CD14-positive monocyte (primary cell): Measurements from ENCODE around the gene CDK17. TPM values are rescaled to one million over a fixed set of nuclear protein-coding genes. Genes with fewer than 3 reads are reported as not detected.

Source experiments
- DNase-seq, 3 donors: peaks; one replicate each; pipeline ENCODE4 v3.0.0-alpha.2; 2011 to 2022
- H2AFZ ChIP-seq: 2 replicates; pipeline ENCODE4 v1.6.0; 2012; ENCODE audit warnings: mild to moderate bottlenecking, low read depth, low read length, inconsistent platforms; ENCODE audit not compliant: insufficient read depth, poor library complexity, severe bottlenecking
- H3K27ac ChIP-seq, 2 donors: 1 replicate in 1 of 2; 2 replicates in 1 of 2; pipeline ENCODE4 v1.5.1; 2012 to 2013; ENCODE audit warnings: low read length in 2 of 2, control low read depth in 1 of 2, inconsistent platforms in 1 of 2, low read depth in 1 of 2, mild to moderate bottlenecking in 1 of 2
- H3K27me3 ChIP-seq, 2 donors: one replicate each; pipeline versions ENCODE4 v1.6.0 to v1.6.1; 2011 to 2013; ENCODE audit warnings: low read length in 2 of 2; ENCODE audit not compliant: control insufficient read depth in 2 of 2, insufficient read depth in 2 of 2
- H3K36me3 ChIP-seq, 2 donors: replicated peaks in 1 of 2; 1 replicate in 1 of 2; 2 replicates in 1 of 2; pipeline versions ENCODE4 v1.5.1 to v1.6.1; 2012 to 2013; ENCODE audit warnings: low read length in 2 of 2, control low read depth in 1 of 2, inconsistent platforms in 1 of 2, mild to moderate bottlenecking in 1 of 2; ENCODE audit not compliant: insufficient read depth in 2 of 2, control insufficient read depth in 1 of 2
- H3K4me1 ChIP-seq, 2 donors: 1 replicate in 1 of 2; 2 replicates in 1 of 2; pipeline versions ENCODE4 v1.5.1 to v1.6.1; 2012 to 2013; ENCODE audit warnings: low read length in 2 of 2, control low read depth in 1 of 2, inconsistent platforms in 1 of 2, mild to moderate bottlenecking in 1 of 2, moderate library complexity in 1 of 2; ENCODE audit not compliant: insufficient read depth in 2 of 2, control insufficient read depth in 1 of 2
- H3K4me2 ChIP-seq: replicated peaks from 2 replicates; pipeline ENCODE3; 2012; ENCODE audit warnings: low read length, moderate library complexity, mild to moderate bottlenecking; ENCODE audit not compliant: poor library complexity, severe bottlenecking; ENCODE audit errors: extremely low read depth
- H3K4me3 ChIP-seq, 3 experiments: fragments of 200-600 bp in 1 of 3; sonication (generic) in 1 of 3; replicated peaks in 1 of 3; 1 replicate in 2 of 3; 2 replicates in 1 of 3; pipeline ENCODE4 v1.5.1; 2011 to 2013; ENCODE audit warnings: low read length in 3 of 3, mild to moderate bottlenecking in 3 of 3, control low read depth in 2 of 3, low read depth in 2 of 3, inconsistent platforms in 1 of 3, moderate library complexity in 1 of 3
- H3K79me2 ChIP-seq: 2 replicates; pipeline ENCODE4 v1.6.0; 2012; ENCODE audit warnings: mild to moderate bottlenecking, control low read depth, inconsistent platforms, low read length, moderate library complexity; ENCODE audit not compliant: insufficient read depth
- H3K9ac ChIP-seq: 2 replicates; pipeline ENCODE4 v1.6.0; 2017; ENCODE audit warnings: low read length, mild to moderate bottlenecking; ENCODE audit not compliant: insufficient read depth, poor library complexity, severe bottlenecking
- H3K9me3 ChIP-seq, 2 donors: replicated peaks in 1 of 2; 1 replicate in 1 of 2; 2 replicates in 1 of 2; pipeline versions ENCODE4 v1.5.1 to v1.6.1; 2012 to 2013; ENCODE audit warnings: low read length in 2 of 2, control low read depth in 1 of 2; ENCODE audit not compliant: control insufficient read depth in 1 of 2, insufficient read depth in 1 of 2
- H4K20me1 ChIP-seq: 2 replicates; pipeline ENCODE4 v1.6.0; 2012; ENCODE audit warnings: mild to moderate bottlenecking, low read length, control low read depth, moderate library complexity; ENCODE audit not compliant: insufficient read depth
- H3K27ac Mint-ChIP-seq, 7 donors: one replicate each; pipeline ENCODE4 v1.8.0; 2020; ENCODE audit warnings: mild to moderate bottlenecking in 7 of 7, mixed read lengths in 7 of 7, moderate library complexity in 6 of 7, inconsistent platforms in 2 of 7
- H3K27me3 Mint-ChIP-seq, 3 donors: one replicate each; pipeline ENCODE4 v1.8.0; 2021 to 2022; ENCODE audit warnings: low read depth in 3 of 3, mild to moderate bottlenecking in 3 of 3, mixed read lengths in 3 of 3, moderate library complexity in 3 of 3, inconsistent platforms in 1 of 3
- H3K36me3 Mint-ChIP-seq, 2 donors: one replicate each; pipeline ENCODE4 v1.8.0; 2020; ENCODE audit warnings: mixed read lengths in 2 of 2, inconsistent platforms in 1 of 2, mild to moderate bottlenecking in 1 of 2
- H3K4me1 Mint-ChIP-seq: one replicate; pipeline ENCODE4 v1.8.0; 2020; ENCODE audit warnings: mild to moderate bottlenecking, mixed read lengths
- H3K4me3 Mint-ChIP-seq, 2 donors: one replicate each; pipeline ENCODE4 v1.8.0; 2020; ENCODE audit warnings: mild to moderate bottlenecking in 2 of 2, mixed read lengths in 2 of 2, moderate library complexity in 1 of 2
- H3K9me3 Mint-ChIP-seq, 7 donors: one replicate each; pipeline ENCODE4 v1.8.0; 2020 to 2022; ENCODE audit warnings: mixed read lengths in 7 of 7, mild to moderate bottlenecking in 6 of 7, moderate library complexity in 6 of 7, inconsistent platforms in 2 of 7
- CTCF ChIP-seq: fragments of 200-600 bp; IDR thresholded peaks from one replicate; pipeline ENCODE4 v1.8.0; 2022; ENCODE audit warnings: antibody characterized with exemption, mild to moderate bottlenecking
- WGBS: methylation state at CpG from one replicate; pipeline ENCODE4 v1.1.5; 2013; ENCODE audit warnings: missing lambda C conversion rate; ENCODE audit not compliant: insufficient coverage; 5-methylcytosine and 5-hydroxymethylcytosine counted together
- intact Hi-C, 2 donors: fragments of 100-400 bp; cut with micrococcal nuclease; formaldehyde crosslinking; loops; one replicate each; pipeline versions ENCODE4 v1.15.0 to v1.15.1; 2023
- polyA plus RNA-seq, 3 donors: library from polyadenylated mRNA; depleted of rRNA in 1 of 3; unstranded in 2 of 3; stranded (reverse) in 1 of 3; fragments of 300-500 nt in 2 of 3; fragments of >200 nt in 1 of 3; fragmentation: Illumina TruSeq in 2 of 3; gene quantifications; 1 replicate in 2 of 3; 2 replicates in 1 of 3; pipeline ENCODE4 v1.2.3, GENCODE V29; 2012 to 2021

The CDK17 gene
- polyA plus RNA-seq, 3 donors, result 3.6 to 6.9 (median 6.4) TPM

GRCh38 chr12:96400631-96401075 lies 414 bp upstream of the CDK17 start:
- no peaks in the 10 kb centered on the region for H3K36me3 Mint-ChIP-seq
- peak overlapping the region; percentile 91 to 94 for H3K4me3 Mint-ChIP-seq
- Histone ChIP-seq H4K20me1 (peaks cover 39% of the 10 kb centered on the region), H3K79me2 (peaks cover 40% of the 10 kb centered on the region), H3K9ac (peak overlapping the region; percentile 43), H3K27me3 (no peaks in the 10 kb centered on the region), H3K36me3 (no peaks in the 10 kb centered on the region), H2AFZ (peak overlapping the region; percentile 90), H3K4me1 (peaks cover 21 to 31% of the 10 kb centered on the region in 2 donors), H3K27ac (peak overlapping the region; percentile 89 to 91), H3K4me2 (peak overlapping the region; percentile 88), H3K4me3 (peak overlapping the region; percentile 84 to 85 (median 84)), H3K9me3 (no peaks in the 10 kb centered on the region)
- H3K9me3 Mint-ChIP-seq, result no peaks in the 10 kb centered on the region
- H3K27me3 Mint-ChIP-seq, result no peaks in the 10 kb centered on the region
- TF ChIP-seq CTCF, result no peak
- peak overlapping the region; percentile 85 to 91 (median 88) for H3K27ac Mint-ChIP-seq
- no CpG with 5 or more reads among the region's 20 CpGs for WGBS
- peaks cover 35% of the 10 kb centered on the region for H3K4me1 Mint-ChIP-seq
- DNase-seq, result peak in 1 of 3 donors; percentile 21
- intact Hi-C loops, result loop anchor here (10.0 kb wide), 2 partner anchors 356 to 366 kb away; partner anchors contain the start of gene LTA4H (in 1 of the 2)

GRCh38 chr12:96399120-96399918 lies 920 bp downstream of the CDK17 start:
- Histone ChIP-seq H3K79me2 (peaks cover 52% of the 10 kb centered on the region), H4K20me1 (peaks cover 50% of the 10 kb centered on the region), H3K27me3 (no peaks in the 10 kb centered on the region), H3K36me3 (no peaks in the 10 kb centered on the region), H2AFZ (peak overlapping the region; percentile 90), H3K27ac (peak overlapping the region; percentile 89 to 91), H3K4me1 (peaks cover 21 to 31% of the 10 kb centered on the region in 2 donors), H3K9me3 (no peaks in the 10 kb centered on the region), H3K9ac (peak overlapping the region; percentile 96), H3K4me2 (peak overlapping the region; percentile 88), H3K4me3 (peak overlapping the region; percentile 84 to 85 (median 84))
- peak; percentile 60 to 72 (median 68) for DNase-seq
- no peaks in the 10 kb centered on the region for H3K9me3 Mint-ChIP-seq
- peak; percentile 18 for TF ChIP-seq CTCF
- peaks cover 35% of the 10 kb centered on the region for H3K4me1 Mint-ChIP-seq
- WGBS, result 0% methylated on average over 69 of the region's 70 CpGs
- H3K27me3 Mint-ChIP-seq, result no peaks in the 10 kb centered on the region
- intact Hi-C loops, result loop anchor here (5.0 to 10.0 kb wide), 3 partner anchors 47 to 95 kb away; partner anchors contain the start of gene CFAP54 (in 1 of the 2)
- no peaks in the 10 kb centered on the region for H3K36me3 Mint-ChIP-seq
- H3K4me3 Mint-ChIP-seq, result peak overlapping the region; percentile 91 to 92
- H3K27ac Mint-ChIP-seq, result peak overlapping the region; percentile 83 to 94 (median 89)
